ENCODE results near the gene VAMP2. TPM values are rescaled to one million over a fixed set of nuclear protein-coding genes. Genes with fewer than 3 reads are reported as not detected.

The VAMP2 gene
- total and polyA plus RNA-seq, 9 of the 15 experiments (the other 6 are each of a cell fraction or from before 2014, with no cell fraction given), result 2.3 to 31.8 (median 6.0) TPM

DNA sequence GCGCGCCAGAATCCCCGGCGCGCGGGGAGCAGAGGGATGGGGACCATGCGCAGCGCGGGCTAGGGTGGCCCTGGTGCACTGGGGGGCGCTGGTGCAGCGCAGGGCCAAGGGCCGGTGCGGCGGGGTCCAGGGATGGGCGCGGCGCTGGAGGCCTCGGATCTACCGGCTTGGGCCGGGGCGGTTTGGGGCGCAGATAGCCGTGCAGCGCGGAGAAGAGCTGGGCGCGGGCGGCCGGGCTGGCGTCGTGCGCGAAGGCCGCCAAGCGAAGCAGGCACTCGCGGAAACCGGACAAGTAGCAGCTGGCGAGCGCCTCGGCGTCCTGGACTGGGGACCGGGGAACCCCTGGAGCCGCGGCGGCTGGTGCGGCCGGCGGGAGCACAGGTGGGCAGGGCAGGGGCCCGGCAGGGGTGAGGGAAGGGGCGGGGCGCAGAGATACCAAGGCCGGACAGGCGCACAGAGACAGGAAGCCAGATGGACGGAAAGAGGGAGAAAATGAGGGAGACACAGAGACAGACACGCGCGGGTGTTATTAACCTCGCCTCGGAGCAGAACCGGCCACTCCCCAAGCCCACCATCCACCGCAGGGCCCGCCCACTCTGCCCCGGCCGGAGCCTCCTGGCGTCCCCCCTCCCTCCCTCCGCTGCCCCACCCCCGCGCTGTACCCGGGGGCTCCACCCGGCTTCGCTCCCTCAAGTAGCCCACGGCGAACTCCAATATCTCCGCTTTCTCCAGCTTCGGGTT lies 40.9 kb downstream of the VAMP2 start (continued):
- TF ChIP-seq, protein P1, sequence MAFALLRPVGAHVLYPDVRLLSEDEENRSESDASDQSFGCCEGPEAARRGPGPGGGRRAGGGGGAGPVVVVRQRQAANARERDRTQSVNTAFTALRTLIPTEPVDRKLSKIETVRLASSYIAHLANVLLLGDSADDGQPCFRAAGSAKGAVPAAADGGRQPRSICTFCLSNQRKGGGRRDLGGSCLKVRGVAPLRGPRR (CRISPR knock-in tag; IDR thresholded peaks at IDR 0.05), result no peak
- TF ChIP-seq POLR3G (IDR thresholded peaks at IDR 0.05; ENCODE audit: extremely low read depth, insufficient read length, insufficient replicate concordance), result no peak
- no peak for TF ChIP-seq ZNF785 (CRISPR knock-in tag; IDR thresholded peaks at IDR 0.05)
- no peak for TF ChIP-seq NR4A1 (CRISPR knock-in tag; IDR thresholded peaks at IDR 0.05)
- TF ChIP-seq NR4A1 (tag; IDR thresholded peaks at IDR 0.05), result no peak
- TF ChIP-seq RBM14 (IDR thresholded peaks at IDR 0.05; ENCODE audit: borderline replicate concordance, insufficient read depth, low read depth, low read length), result 0 out of 2 replicates have a peak, but pooled peaks have one; percentile 49
- peak; percentile 64; the same call in 1 of the 2 replicates for TF ChIP-seq MTA3 (IDR thresholded peaks at IDR 0.05; ENCODE audit: borderline replicate concordance)
- TF ChIP-seq, protein P2, sequence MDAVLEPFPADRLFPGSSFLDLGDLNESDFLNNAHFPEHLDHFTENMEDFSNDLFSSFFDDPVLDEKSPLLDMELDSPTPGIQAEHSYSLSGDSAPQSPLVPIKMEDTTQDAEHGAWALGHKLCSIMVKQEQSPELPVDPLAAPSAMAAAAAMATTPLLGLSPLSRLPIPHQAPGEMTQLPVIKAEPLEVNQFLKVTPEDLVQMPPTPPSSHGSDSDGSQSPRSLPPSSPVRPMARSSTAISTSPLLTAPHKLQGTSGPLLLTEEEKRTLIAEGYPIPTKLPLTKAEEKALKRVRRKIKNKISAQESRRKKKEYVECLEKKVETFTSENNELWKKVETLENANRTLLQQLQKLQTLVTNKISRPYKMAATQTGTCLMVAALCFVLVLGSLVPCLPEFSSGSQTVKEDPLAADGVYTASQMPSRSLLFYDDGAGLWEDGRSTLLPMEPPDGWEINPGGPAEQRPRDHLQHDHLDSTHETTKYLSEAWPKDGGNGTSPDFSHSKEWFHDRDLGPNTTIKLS (IDR thresholded peaks at IDR 0.05; ENCODE audit: borderline replicate concordance, low read depth), result no peak
- no peak for TF ChIP-seq TSC22D4 (tag; IDR thresholded peaks at IDR 0.05)
- no peak for TF ChIP-seq ZNF316 (IDR thresholded peaks at IDR 0.05)
- no peak for TF ChIP-seq TAL1 (IDR thresholded peaks at IDR 0.05)
- TF ChIP-seq NFIC (IDR thresholded peaks at IDR 0.05), result no peak
- no peak for TF ChIP-seq ZNF354B (CRISPR knock-in tag; IDR thresholded peaks at IDR 0.05)
- TF ChIP-seq SMAD1 (IDR thresholded peaks at IDR 0.05; ENCODE audit: low read depth, low read length, partially characterized antibody), result no peak
- TF ChIP-seq HNRNPH1 (optimal IDR thresholded peaks at IDR 0.05; ENCODE audit: low read depth, low read length), result no peak
- no peak for TF ChIP-seq SMAD4 (CRISPR knock-in tag; conservative IDR thresholded peaks at IDR 0.05)
- no peak for TF ChIP-seq POLR2B (IDR thresholded peaks at IDR 0.05; ENCODE audit: low read depth, partially characterized antibody)
- TF ChIP-seq MAFF (IDR thresholded peaks at IDR 0.05; ENCODE audit: low read length), result no peak
- TF ChIP-seq, protein P3, sequence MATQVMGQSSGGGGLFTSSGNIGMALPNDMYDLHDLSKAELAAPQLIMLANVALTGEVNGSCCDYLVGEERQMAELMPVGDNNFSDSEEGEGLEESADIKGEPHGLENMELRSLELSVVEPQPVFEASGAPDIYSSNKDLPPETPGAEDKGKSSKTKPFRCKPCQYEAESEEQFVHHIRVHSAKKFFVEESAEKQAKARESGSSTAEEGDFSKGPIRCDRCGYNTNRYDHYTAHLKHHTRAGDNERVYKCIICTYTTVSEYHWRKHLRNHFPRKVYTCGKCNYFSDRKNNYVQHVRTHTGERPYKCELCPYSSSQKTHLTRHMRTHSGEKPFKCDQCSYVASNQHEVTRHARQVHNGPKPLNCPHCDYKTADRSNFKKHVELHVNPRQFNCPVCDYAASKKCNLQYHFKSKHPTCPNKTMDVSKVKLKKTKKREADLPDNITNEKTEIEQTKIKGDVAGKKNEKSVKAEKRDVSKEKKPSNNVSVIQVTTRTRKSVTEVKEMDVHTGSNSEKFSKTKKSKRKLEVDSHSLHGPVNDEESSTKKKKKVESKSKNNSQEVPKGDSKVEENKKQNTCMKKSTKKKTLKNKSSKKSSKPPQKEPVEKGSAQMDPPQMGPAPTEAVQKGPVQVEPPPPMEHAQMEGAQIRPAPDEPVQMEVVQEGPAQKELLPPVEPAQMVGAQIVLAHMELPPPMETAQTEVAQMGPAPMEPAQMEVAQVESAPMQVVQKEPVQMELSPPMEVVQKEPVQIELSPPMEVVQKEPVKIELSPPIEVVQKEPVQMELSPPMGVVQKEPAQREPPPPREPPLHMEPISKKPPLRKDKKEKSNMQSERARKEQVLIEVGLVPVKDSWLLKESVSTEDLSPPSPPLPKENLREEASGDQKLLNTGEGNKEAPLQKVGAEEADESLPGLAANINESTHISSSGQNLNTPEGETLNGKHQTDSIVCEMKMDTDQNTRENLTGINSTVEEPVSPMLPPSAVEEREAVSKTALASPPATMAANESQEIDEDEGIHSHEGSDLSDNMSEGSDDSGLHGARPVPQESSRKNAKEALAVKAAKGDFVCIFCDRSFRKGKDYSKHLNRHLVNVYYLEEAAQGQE (IDR thresholded peaks at IDR 0.05; ENCODE audit: borderline replicate concordance), result peak; percentile 80
- TF ChIP-seq, protein P3 (CRISPR knock-in tag; IDR thresholded peaks at IDR 0.05; ENCODE audit: low read depth), result no peak
- 0 out of 2 replicates have a peak, but pooled peaks have one; percentile 11 for TF ChIP-seq HCFC1 (IDR thresholded peaks at IDR 0.05; ENCODE audit: low read depth, low read length)
